Coronary artery (tissue), 2 donors: ENCODE data around the gene PRRT1.
"Not testable (repeated sequence)": the region's sequence is repeated elsewhere in the genome, so short reads cannot be mapped to it uniquely, and the experiment has no call there.

Source experiments
- DNase-seq: peaks from one replicate; pipeline ENCODE4 v3.0.0-alpha.2; 2017; ENCODE audit warnings: low spot score
- H3K27ac ChIP-seq, 2 donors: fragments of 200-600 bp; sonication (generic); one replicate each; pipeline ENCODE4 v1.5.1; 2016 to 2019
- H3K4me3 ChIP-seq: fragments of 200-600 bp; sonication (generic); 2 replicates; pipeline ENCODE4 v1.5.1; 2016; ENCODE audit warnings: mild to moderate bottlenecking, moderate library complexity
- CTCF ChIP-seq: fragments of 200-600 bp; sonication (generic); IDR thresholded peaks from one replicate; pipeline ENCODE4 v1.5.1; 2019; ENCODE audit warnings: antibody characterized with exemption

Gene PRRT1

GRCh38 chr6:32190054-32190851 is 38.5 kb upstream of the PRRT1 start, which contains the start of gene PBX2:
Gene PBX2, minus strand, starts transcription at chr6:32190202. Its CDS starts 287 bp downstream, at chr6:32189915.
- no peak for TF ChIP-seq CTCF
- Histone ChIP-seq H3K4me3 (peak within 1 kb of the TSS; percentile 93), H3K27ac (peak within 1 kb of the TSS; percentile 98)
- peak; percentile 96 for DNase-seq

- no peak for TF ChIP-seq CTCF
- DNase-seq: no peak
- H3K27ac ChIP-seq: peak overlapping the region; percentile 98
- peak overlapping the region; percentile 93 for H3K4me3 ChIP-seq
Measured at GRCh38 chr6:32189742-32190053, 38.0 kb upstream of the PRRT1 start.

- Histone ChIP-seq H3K4me3 (peak overlapping the region; percentile 93), H3K27ac (peak overlapping the region; percentile 98)
- DNase-seq: peak; percentile 71
- TF ChIP-seq CTCF: no peak
Measured at GRCh38 chr6:32189069-32189741, 37.5 kb upstream of the PRRT1 start.

GRCh38 chr6:32188381-32189068 is 36.8 kb upstream of the PRRT1 start:
- peak overlapping the region; percentile 98 for H3K27ac ChIP-seq
- peak; percentile 71 for DNase-seq
- TF ChIP-seq CTCF: no peak

GRCh38 chr6:32187725-32188380 is 36.1 kb upstream of the PRRT1 start:
- H3K4me3 ChIP-seq: peak overlapping the region; percentile 93
- DNase-seq: peak; percentile 70

More at GRCh38 chr6:32188381-32189068, 36.8 kb upstream of the PRRT1 start:
- peak overlapping the region; percentile 93 for H3K4me3 ChIP-seq

GRCh38 chr6:32187009-32187709 is 35.4 kb upstream of the PRRT1 start:
- no peak overlapping the region for H3K4me3 ChIP-seq
- TF ChIP-seq CTCF: no peak
- peak; percentile 71 for DNase-seq

More at GRCh38 chr6:32187725-32188380, 36.1 kb upstream of the PRRT1 start:
- peak overlapping the region; percentile 98 for H3K27ac ChIP-seq

GRCh38 chr6:32186151-32186840 is 34.6 kb upstream of the PRRT1 start:
- H3K27ac ChIP-seq: peak overlapping the region; percentile 61 to 84
- not testable (repeated sequence) for H3K4me3 ChIP-seq, DNase-seq

More at GRCh38 chr6:32187009-32187709, 35.4 kb upstream of the PRRT1 start:
- peak overlapping the region; percentile 61 to 98 for H3K27ac ChIP-seq

GRCh38 chr6:32185681-32186131 is 34.0 kb upstream of the PRRT1 start:
- peak; percentile 96 for DNase-seq
- H3K4me3 ChIP-seq: not testable (repeated sequence)
- H3K27ac ChIP-seq: peak overlapping the region; percentile 61 to 84
